GM18508 (cell line): Measurements from ENCODE around the gene PTOV1.

Source experiments
- ATAC-seq: cut with Tn5 transposase; IDR thresholded peaks from one replicate; pipeline ENCODE4 v1.9.1; 2021; ENCODE audit warnings: moderate number of reproducible peaks; ENCODE audit not compliant: insufficient read depth, unreplicated experiment

Gene PTOV1

GRCh38 chr19:49907745-49908446 is 56.9 kb downstream of the PTOV1 start:
- no peak for ATAC-seq

GRCh38 chr19:49908480-49909420 is 57.8 kb downstream of the PTOV1 start:
- no peak for ATAC-seq

- ATAC-seq = no peak
Measured at GRCh38 chr19:49910179-49910578, 59.2 kb downstream of the PTOV1 start.
